Keratinocyte (primary cell): ENCODE measurements around the gene BAZ2B. TPM values are rescaled to one million over a fixed set of nuclear protein-coding genes. Genes with fewer than 3 reads are reported as not detected.

Experiments
- DNase-seq: peaks from one replicate; pipeline ENCODE4 v3.0.0-alpha.2; 2011; ENCODE audit warnings: low read depth, missing footprints, low spot score
- FAIRE-seq: peaks from 2 replicates; lab custom pipeline; 2011; peaks lifted over from hg19 to GRCh38; lab: Jason Lieb, UNC
- H2AFZ ChIP-seq: 2 replicates; pipeline ENCODE4 v1.6.0; 2012; ENCODE audit warnings: low read length, control low read depth, inconsistent platforms; ENCODE audit not compliant: control insufficient read depth
- H3K27ac ChIP-seq: 2 replicates; pipeline ENCODE4 v1.5.1; 2011; ENCODE audit warnings: low read length; ENCODE audit not compliant: control insufficient read depth, insufficient read depth
- H3K27me3 ChIP-seq: 3 replicates; pipeline ENCODE4 v1.6.0; 2011; ENCODE audit warnings: low read length; ENCODE audit not compliant: control insufficient read depth, insufficient read depth; ENCODE audit errors: extremely low read depth
- H3K36me3 ChIP-seq, 2 experiments: 2 replicates in 1 of 2; 3 replicates in 1 of 2; pipeline ENCODE4 v1.5.1; 2011; ENCODE audit warnings: low read length in 2 of 2, mild to moderate bottlenecking in 1 of 2; ENCODE audit not compliant: control insufficient read depth in 2 of 2, insufficient read depth in 2 of 2; ENCODE audit errors: extremely low read depth in 1 of 2
- H3K4me1 ChIP-seq: 3 replicates; pipeline ENCODE4 v1.5.1; 2011; ENCODE audit warnings: low read length; ENCODE audit not compliant: control insufficient read depth, insufficient read depth; ENCODE audit errors: extremely low read depth
- H3K4me2 ChIP-seq: 3 replicates; pipeline ENCODE4 v1.6.0; 2011; ENCODE audit warnings: low read depth, low read length; ENCODE audit not compliant: control insufficient read depth, insufficient read depth; ENCODE audit errors: extremely low read depth
- H3K4me3 ChIP-seq, 3 experiments: fragments of 200-600 bp in 1 of 3; sonication (generic) in 1 of 3; 2 replicates in 2 of 3; 3 replicates in 1 of 3; pipeline ENCODE4 v1.5.1; 2011 to 2016; ENCODE audit warnings: low read length in 3 of 3, mild to moderate bottlenecking in 3 of 3, control low read depth in 2 of 3, inconsistent platforms in 1 of 3, low read depth in 1 of 3, mixed read lengths in 1 of 3, mixed run types in 1 of 3, moderate library complexity in 1 of 3; ENCODE audit not compliant: control insufficient read depth in 2 of 3, insufficient read depth in 2 of 3; ENCODE audit errors: extremely low read depth in 1 of 3
- H3K79me2 ChIP-seq: 2 replicates; pipeline ENCODE4 v1.6.0; 2012; ENCODE audit warnings: low read length; ENCODE audit not compliant: control insufficient read depth, insufficient read depth
- H3K9ac ChIP-seq: 3 replicates; pipeline ENCODE4 v1.6.0; 2011; ENCODE audit warnings: low read length; ENCODE audit not compliant: control insufficient read depth, insufficient read depth; ENCODE audit errors: extremely low read depth
- H3K9me1 ChIP-seq: 3 replicates; pipeline ENCODE4 v1.6.0; 2011; ENCODE audit warnings: low read length; ENCODE audit not compliant: control insufficient read depth, insufficient read depth; ENCODE audit errors: extremely low read depth
- H3K9me3 ChIP-seq: 2 replicates; pipeline ENCODE4 v1.5.1; 2012; ENCODE audit warnings: low read depth, low read length; ENCODE audit not compliant: control insufficient read depth
- H4K20me1 ChIP-seq: 3 replicates; pipeline ENCODE4 v1.6.0; 2011; ENCODE audit warnings: low read length; ENCODE audit not compliant: control insufficient read depth, insufficient read depth; ENCODE audit errors: extremely low read depth
- EZH2 ChIP-seq: IDR thresholded peaks from one replicate; pipeline ENCODE4 v1.6.1; 2012; ENCODE audit warnings: inconsistent platforms, mild to moderate bottlenecking, low read length, moderate library complexity
- dilution Hi-C: fragments of 300-500 bp; cut with MboI; formaldehyde crosslinking; loops from one replicate; pipeline ENCODE4 v1.7.0; 2020; ENCODE audit warnings: low sequenced_read_pairs; ENCODE audit not compliant: extremely low pct_ligation_motif_present
- polyA plus RNA-seq, 5 experiments: library from polyadenylated mRNA; depleted of rRNA in 3 of 5; stranded (reverse) in 3 of 5; stranded (forward) in 1 of 5; unstranded in 1 of 5; fragments of >200 nt; gene quantifications; 1 replicate in 1 of 5; 2 replicates in 3 of 5; 3 replicates in 1 of 5; pipeline versions ENCODE4 v1.2.1 to v1.2.3, GENCODE V29; 2011 to 2012; ENCODE audit warnings: missing spikeins in 2 of 5, low read depth in 1 of 5, low replicate concordance in 1 of 5
- TF ChIP-seq, protein P1 (sequence below), 3 experiments: IDR thresholded peaks in 1 of 3; conservative IDR thresholded peaks in 1 of 3; optimal IDR thresholded peaks in 1 of 3; 2 replicates in 2 of 3; 3 replicates in 1 of 3; pipeline versions ENCODE3 to v1.5.1; 2011; ENCODE audit warnings: low read length in 3 of 3, mild to moderate bottlenecking in 3 of 3, moderate library complexity in 2 of 3, control low read depth in 1 of 3, inconsistent platforms in 1 of 3; ENCODE audit not compliant: insufficient read depth in 2 of 3; ENCODE audit errors: extremely low read depth in 1 of 3

The BAZ2B gene
- polyA plus RNA-seq, 1 donor (not counting 4 experiments of a cell fraction or from before 2014, with no cell fraction given) = 27.0 TPM

DNA sequence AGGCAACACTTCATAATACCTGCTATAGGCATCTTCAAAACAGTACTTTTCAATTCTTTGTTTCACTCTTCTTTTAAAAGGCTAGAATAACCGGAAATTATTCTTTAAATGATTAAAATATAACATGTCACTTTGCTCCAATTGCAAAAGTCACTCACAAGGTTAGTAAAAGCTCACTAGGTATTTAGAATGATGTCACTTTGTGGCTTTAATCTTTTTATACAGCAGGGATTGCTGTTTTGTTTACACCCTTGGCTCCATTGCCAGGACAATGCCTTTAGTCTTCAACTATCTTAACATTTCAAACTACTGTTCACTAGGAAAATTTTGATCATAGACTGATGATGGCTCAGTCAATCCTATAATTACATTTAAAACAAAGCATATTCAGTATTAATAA lies 157.1 kb downstream of the BAZ2B start:
- no peak for DNase-seq
- no peak overlapping the region for H3K4me3 ChIP-seq
- H2AFZ ChIP-seq = no peak overlapping the region
- no peak for TF ChIP-seq EZH2
- TF ChIP-seq, protein P1, sequence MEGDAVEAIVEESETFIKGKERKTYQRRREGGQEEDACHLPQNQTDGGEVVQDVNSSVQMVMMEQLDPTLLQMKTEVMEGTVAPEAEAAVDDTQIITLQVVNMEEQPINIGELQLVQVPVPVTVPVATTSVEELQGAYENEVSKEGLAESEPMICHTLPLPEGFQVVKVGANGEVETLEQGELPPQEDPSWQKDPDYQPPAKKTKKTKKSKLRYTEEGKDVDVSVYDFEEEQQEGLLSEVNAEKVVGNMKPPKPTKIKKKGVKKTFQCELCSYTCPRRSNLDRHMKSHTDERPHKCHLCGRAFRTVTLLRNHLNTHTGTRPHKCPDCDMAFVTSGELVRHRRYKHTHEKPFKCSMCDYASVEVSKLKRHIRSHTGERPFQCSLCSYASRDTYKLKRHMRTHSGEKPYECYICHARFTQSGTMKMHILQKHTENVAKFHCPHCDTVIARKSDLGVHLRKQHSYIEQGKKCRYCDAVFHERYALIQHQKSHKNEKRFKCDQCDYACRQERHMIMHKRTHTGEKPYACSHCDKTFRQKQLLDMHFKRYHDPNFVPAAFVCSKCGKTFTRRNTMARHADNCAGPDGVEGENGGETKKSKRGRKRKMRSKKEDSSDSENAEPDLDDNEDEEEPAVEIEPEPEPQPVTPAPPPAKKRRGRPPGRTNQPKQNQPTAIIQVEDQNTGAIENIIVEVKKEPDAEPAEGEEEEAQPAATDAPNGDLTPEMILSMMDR (optimal IDR thresholded peaks at IDR 0.05 in 1 of 3, IDR thresholded peaks at IDR 0.05 in 1 of 3, conservative IDR thresholded peaks at IDR 0.05 in 1 of 3; ENCODE audit: extremely low read depth in 1 of 3, insufficient read depth in 2 of 3, low read length in 3 of 3) = no peak
- no peaks in the 10 kb centered on the region for H3K9me1 ChIP-seq
- H4K20me1 ChIP-seq = no peaks in the 10 kb centered on the region
- dilution Hi-C loops = no loop called here
- no peaks in the 10 kb centered on the region for H3K27me3 ChIP-seq
- no peaks in the 10 kb centered on the region for H3K36me3 ChIP-seq
- no peak overlapping the region for H3K4me2 ChIP-seq
- FAIRE-seq = no peak
- H3K4me1 ChIP-seq = peaks cover 2% of the 10 kb centered on the region
- no peaks in the 10 kb centered on the region for H3K9me3 ChIP-seq
- H3K27ac ChIP-seq = no peak overlapping the region
- no peaks in the 10 kb centered on the region for H3K79me2 ChIP-seq
- no peak overlapping the region for H3K9ac ChIP-seq

DNA sequence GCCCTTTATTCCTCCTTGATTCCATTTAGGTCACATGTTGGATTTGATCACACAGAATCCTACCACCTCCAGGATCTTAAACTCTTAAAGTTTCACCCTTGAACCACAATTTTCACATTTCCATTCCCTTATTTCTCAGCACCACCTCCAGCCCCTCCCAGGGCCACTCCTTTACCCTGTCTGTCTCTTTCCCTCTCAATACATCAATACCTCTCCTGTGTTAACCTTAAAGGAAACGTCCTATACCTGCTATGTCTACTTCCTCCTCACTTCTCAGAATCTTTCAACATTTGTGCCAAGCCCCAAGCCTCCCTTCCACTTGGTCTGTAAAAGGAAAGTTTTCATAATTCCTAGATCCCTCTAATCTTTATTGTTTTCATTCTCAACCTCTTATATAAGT lies 158.8 kb downstream of the BAZ2B start:
- Histone ChIP-seq H3K9me1 (no peaks in the 10 kb centered on the region), H2AFZ (no peak overlapping the region), H4K20me1 (no peaks in the 10 kb centered on the region), H3K4me1 (peaks cover 4% of the 10 kb centered on the region), H3K4me3 (no peak overlapping the region), H3K36me3 (no peaks in the 10 kb centered on the region), H3K27me3 (no peaks in the 10 kb centered on the region), H3K79me2 (no peaks in the 10 kb centered on the region), H3K9me3 (no peaks in the 10 kb centered on the region), H3K4me2 (no peak overlapping the region), H3K9ac (no peak overlapping the region), H3K27ac (no peak overlapping the region)
- dilution Hi-C loops = no loop called here
- TF ChIP-seq, protein P1 (optimal IDR thresholded peaks at IDR 0.05 in 1 of 3, IDR thresholded peaks at IDR 0.05 in 1 of 3, conservative IDR thresholded peaks at IDR 0.05 in 1 of 3; ENCODE audit: extremely low read depth in 1 of 3, insufficient read depth in 2 of 3, low read length in 3 of 3) = no peak
- no peak for TF ChIP-seq EZH2
- no peak for DNase-seq
- FAIRE-seq = no peak
